T1000 (cell line): ENCODE data around the gene TRIM2.

Experiments
- DNase-seq: peaks from one replicate; lab custom pipeline; 2025; ENCODE audit warnings: mixed read lengths; lab: John Stamatoyannopoulos, UW

Gene TRIM2

DNA sequence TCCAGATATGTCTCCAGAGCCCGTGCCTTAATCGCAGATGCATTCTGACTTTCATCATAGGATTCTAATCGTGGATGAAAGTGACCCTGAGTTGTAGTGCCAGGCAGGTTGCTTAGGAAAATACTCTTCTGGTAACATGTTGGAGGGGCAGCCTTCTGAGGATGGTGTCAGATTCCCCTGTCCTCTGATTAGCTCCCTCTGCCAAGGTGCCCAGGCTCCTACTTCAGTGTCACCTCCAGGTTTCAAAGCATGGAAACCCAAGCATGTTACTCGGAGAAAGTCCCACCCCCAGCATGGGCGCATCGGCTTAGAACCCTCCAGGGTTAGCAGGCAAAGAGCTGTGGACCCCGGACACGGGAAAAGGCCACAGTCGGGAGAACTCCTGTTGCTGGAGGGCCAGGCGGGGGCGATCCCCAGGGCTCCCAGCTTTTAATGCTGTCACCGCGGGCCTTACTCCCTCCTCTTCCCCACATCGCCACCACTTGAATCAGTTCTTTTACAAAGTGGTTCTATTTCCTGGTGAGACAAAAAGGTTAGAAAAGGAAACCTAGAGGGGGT, 44.5 kb downstream of the TRIM2 start:
- DNase-seq = no peak

DNA sequence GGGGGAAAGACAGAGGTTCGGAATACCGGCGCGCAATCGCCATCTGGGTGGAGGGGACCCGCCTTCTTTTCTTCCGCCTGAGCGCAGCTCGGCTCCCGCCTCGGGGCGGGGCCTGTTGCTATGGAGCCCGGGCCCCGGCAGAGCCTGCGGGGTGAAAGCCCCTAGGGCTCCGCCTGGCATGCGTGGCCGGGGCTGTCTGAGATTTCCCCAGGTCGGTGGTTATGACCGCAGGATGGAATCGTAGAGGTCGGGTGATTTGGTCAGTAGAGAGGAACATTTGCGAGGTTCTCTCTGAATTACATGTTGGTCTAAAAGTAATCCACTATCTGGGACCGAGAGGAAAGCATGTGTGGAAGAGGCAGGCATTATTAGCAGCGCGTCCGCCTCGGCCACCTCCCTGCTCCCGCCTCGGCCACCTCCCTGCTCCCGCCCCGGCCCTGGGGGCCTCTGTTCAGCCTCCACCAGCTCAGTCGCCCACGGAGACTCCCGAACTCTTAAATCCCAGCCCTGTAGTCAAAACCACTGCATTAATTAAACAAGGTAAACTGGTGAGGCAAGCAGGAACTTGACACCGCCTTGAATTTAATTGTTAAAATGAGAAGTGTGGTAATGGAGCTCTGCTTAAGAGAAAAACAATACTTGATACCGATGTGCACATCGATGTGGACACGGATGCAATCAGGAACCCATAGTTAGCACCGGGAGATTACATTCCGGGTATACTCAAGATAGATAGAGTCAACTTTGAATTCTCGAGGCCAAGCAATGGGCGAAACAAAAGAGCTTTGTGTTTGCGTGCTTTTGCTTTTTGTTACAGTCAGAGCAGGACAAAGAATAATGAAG, 45.2 kb downstream of the TRIM2 start:
- peak; percentile 53 for DNase-seq

DNA sequence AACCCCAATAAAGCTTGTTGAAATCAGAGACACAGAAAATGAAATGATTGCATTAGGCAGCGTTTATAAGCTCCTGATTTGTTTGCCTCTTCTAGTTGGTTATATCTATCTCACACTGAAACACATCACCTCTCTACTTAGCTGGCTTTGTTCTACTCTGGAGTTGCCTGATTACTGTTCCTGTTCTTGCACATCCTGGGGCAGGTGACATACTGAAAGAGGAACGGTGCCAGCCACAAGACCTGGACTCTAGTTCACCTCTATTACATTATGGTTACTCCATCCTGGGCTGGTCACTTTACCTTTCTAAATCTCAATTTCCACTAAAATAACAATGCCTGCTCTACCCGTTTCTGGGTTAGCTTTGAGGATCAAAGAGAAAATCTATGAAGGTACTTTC, 47.9 kb downstream of the TRIM2 start:
- DNase-seq = no peak

DNA sequence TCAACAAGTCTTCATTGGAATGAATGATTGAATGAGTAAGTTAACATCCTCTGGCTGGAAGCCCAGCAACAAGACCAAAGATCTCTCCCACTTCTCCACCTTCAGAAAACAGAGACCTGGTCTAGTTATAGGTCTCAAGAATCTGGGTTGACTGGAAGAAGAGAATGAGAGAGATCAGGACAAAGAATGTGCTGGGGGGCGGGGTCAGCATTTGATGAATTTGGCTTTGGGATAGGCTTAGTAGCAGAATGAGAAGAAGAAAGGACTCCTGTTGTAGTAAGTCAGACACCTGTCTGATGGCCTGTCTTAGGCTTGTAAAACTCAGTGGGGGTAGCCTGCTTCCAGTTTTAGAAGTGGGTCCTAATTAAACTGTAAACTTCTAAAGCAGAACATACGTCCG, 51.0 kb downstream of the TRIM2 start:
- no peak for DNase-seq

DNA sequence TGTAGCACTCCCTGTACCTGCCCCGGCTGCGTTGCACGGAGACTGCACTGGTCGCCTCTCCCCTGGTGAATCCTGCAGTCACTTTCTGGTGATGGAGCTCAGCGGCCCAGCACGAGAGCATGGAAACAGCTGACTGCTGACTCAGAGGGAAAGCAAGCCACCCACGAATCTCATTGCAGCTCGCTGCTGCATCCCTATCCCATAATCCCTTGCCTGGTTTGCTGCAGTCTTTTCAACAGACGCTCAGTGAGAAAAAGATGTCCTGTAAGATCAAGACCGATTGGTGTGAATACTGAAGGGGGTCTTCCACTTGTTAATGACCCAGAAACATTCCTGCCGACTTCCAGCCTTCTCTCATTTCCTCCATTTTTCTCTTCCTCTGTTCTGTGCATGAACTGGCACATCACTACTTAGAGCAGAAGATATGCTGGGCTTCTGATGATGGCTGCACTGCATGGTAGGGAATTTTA, 52.9 kb downstream of the TRIM2 start:
- no peak for DNase-seq

DNA sequence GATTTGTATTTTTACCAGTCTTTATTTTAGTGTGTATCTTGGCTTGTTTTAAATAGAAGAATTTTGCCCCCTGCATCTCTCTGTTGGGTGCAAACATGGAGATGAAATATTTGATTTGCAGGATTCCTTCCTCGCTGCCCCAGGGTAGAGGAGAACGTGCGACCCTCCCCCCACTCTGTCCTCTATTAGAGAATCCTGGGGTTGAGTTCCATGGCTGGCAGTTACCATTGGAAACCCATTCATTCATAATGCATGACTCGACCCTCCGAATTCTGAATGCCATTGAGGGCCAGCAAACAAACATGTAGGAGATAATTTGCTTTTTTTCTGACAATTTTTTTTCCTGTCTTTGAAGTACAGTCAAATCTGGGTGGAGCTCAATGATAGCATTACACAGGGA, 53.7 kb downstream of the TRIM2 start:
- DNase-seq = no peak

DNA sequence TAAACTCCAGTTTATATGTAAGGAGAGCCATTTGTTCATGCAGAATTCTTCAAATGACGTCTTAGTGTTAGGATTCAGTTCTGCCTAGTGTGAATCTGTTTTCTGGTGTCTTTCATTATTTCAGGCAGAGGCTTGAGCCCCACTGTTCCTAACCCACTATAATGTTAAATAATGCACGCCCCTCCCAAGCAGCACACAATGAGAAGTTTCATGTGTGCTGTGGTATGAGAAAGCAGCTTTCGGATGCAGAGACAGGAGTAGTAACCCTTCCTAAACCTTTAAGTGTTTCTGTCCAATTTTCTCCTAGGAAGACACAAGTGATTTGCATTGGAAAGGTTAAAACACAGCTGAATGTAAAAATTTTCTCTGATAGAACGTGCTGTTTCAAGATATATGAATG, 54.5 kb downstream of the TRIM2 start:
- no peak for DNase-seq

DNA sequence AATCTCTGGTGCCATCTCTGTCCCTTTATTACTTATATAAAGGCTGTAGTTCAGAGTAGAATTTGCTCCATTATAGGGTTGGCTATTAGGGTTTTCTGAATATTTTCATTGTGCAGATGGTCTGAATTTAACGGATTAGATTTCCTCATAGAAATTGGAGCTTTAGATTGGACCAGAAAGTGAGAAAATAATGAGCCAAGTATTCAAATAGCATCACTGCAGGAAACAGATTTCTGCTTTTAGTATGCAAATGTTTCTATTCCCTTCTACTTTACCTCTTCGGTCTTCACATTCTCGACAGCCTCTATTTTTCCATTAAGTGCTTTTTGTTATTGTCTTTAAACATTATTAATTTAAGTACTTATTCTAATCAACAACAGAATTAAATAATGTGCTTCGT, 55.4 kb downstream of the TRIM2 start:
- DNase-seq = no peak

DNA sequence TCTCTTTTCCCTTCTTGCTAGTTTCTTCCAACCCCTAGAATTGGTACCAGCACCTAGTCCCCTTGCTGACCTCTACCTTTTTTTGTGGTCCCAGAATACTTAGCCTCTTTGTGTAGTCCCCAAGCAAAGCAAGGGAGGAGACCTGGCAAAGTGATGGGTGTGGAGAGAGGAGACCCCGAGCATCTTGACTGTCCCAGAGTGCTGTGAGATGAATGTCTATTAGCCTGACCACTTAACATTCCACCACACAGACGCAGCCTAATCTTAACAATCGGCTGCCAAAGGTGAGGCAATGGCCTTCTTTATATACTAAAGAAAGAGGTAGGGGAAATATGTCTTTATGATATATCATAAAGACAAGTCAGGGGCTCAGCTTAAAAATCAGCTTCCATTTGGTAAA, 55.9 kb downstream of the TRIM2 start:
- DNase-seq = no peak

DNA sequence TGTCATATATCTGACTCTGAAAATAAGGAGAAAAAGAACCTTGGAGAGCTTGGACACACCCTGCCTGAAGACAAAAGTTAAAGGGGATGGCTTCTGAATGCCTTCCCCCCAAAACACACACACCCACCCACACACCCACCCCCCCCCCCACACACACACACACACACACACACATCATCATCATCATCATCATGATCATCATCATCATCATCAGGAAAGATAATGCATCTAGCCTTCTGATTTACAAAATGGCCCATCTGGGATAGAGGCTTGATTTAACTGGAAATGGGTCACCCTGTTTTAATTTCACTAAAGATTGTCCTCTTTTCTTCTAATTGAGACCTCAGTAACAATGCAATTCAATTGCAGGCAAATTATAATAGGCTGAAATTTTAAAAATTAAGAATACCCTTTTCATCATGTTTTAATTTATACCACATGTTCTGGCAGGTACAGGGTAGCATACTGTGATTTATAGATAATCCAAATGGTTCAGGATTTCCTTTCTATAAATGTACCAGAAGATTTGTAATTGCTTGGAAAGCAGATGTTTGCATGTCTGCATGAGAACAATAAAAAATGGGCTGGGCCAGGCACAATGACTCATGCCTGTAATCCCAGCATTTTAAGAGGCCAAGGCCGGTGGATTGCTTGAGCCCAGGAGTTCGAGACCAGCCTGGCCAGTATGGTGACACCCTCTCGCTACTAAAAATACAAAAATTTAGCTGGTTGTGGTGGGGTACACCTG, 56.5 kb downstream of the TRIM2 start:
- DNase-seq = no peak

DNA sequence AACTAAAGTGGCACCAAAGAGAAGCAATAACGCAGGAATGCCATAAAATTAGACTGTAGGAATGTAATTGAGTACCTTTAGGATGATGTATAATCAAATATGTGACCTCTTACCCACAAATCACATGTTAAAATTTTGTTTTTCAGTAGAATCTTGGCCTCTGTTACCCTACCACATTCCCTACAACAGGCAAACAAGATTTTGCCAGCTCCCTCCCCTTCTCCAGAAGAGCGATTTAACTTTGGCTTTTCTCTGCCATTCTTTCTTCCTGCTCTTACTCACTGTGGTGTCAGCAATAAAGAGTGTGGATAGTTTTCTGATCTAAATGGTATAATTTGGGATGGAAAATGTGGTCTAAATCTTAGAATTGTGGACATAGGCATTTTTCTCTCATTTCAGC, 57.2 kb downstream of the TRIM2 start:
- DNase-seq = no peak

DNA sequence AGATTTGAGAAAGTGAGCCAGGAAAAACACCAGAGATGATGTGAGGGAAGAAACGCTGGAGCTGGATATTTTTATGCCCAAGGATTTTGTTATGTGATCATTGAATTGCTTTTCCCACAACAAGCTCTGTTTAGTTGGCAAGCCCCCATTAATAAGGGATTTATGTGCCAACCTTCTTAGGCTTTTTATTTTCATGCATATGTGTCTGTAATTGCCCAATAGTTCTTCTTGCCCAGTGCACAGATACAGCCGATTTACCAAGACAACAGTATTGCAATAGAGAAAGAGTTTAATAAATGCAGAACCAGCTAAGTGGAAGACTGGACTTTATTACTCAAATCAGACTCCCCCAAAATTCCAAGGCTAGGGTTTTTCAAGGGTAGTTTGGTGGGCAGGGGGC, 57.7 kb downstream of the TRIM2 start:
- no peak for DNase-seq

DNA sequence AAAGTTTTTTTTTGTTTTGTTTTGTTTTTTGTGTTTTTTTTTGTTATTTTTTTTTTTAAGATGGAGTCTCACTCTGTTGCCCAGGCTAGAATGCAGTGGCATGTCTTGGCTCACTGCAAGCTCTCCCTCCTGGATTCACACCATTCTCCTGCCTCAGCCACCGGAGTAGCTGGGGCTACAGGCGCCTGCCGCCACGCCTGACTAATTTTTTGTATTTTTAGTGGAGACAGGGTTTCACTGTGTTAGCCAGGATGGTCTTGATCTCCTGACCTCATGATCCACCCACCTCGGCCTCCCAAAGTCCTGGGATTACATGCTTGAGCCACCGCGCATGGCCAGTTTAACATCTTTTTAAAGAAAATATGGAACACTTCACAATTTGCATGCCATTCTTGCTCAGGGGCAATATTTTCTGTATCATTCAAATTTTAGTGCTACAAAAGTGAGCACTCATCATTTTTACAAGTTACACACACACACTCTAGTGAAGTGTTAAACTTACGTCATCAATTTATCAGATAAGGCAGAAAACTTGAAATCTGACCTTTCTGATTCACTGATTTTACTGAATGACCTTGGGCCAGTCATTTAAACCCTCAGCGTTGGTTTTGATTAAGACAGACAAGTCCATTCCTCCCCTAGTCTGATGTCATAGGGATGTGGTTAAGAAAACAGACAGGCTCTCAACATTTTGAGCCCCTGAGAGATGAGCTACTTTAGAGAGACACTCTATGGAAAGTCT, 61.2 kb downstream of the TRIM2 start:
- DNase-seq = no peak

DNA sequence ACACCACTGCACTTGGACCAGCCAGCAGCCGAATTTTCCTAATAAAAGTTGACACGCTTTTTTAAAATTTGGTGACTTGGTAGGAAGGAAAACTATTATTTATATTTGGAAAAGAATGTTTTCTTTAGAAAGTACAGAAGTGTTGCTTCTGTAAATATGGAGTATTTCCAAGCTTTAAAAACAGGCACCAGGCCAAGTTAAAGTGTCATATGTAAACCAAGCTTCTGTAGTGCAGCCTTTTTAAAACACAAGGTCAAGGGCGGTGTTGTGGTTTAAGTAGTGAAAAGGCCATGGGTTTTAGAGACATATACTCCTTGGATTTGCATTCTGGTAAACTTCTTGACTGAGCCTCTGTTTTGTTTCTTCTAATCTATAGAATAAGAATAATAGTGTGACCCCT, 62.7 kb downstream of the TRIM2 start:
- DNase-seq = no peak

DNA sequence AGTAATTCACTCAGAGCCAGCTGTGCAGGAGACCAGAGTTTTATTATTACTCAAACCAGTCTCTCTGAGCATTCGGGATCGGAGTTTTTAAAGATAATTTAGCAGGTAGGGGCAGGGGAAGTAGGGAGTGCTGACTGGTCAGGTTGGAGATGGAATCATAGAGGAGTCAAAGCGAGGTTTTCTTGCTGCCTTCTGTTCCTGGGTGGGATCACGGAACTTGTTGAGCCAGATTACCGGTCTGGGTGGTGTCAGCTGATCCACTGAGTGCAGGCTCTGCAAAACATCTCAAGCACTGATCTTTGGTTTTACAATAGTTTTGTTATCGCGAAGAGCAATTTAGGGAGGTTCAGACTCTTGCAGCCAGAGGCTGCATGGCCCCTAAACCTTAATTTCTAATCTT, 63.6 kb downstream of the TRIM2 start:
- DNase-seq = no peak

DNA sequence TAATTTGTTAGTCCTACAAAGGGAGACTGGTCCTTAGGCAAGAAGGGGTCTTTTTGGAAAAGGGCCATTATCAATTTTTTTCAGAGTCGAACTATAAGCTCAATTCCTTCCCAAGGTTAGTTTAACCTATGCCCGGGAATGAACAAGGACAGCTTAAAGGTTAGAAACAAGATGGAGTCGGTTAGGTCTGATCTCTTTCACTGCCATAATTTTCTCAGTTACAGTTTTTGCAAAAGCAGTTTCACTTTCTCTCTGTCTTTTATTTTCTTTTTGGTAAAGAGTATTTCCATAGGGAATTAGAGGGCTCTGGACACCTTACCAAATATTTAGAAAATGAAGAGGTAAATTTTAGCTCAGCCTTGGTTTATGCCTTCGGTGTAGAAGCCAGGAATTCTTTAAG, 64.1 kb downstream of the TRIM2 start:
- no peak for DNase-seq

DNA sequence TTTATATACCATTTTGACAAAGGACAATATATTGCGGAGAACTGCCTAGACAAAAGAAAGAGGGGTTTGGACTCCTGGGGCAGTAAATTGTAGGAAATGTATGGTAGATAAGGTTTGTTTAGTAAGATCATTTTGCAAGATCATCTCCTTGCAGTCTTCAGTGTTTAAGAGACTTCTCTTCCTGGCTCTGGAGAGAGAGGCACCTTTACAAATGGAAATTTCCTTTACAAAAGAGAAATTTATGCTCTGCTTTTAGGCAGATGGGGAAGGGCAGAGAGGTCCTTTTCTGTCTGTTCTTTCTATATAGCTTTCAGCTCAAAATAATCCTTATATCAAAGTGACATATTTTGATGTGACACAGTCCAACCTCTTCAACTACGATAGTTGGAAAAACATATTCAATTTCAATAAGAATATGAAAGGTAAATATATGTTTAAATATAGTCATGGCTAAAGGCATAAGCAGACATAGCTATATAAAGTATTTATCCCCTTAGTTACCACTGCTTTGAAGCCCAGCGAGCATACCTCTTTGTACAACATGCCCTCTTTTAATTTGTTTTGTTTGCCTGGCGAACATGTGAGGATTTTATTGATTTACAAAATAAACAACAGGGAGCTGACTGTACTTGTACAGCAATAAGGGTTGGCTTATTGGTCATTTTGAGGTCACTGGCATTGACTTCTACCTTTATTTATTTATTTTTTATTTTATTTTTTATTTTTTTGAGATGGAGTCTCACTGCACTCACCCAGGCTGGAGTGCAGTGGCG, 65.2 kb downstream of the TRIM2 start:
- no peak for DNase-seq

DNA sequence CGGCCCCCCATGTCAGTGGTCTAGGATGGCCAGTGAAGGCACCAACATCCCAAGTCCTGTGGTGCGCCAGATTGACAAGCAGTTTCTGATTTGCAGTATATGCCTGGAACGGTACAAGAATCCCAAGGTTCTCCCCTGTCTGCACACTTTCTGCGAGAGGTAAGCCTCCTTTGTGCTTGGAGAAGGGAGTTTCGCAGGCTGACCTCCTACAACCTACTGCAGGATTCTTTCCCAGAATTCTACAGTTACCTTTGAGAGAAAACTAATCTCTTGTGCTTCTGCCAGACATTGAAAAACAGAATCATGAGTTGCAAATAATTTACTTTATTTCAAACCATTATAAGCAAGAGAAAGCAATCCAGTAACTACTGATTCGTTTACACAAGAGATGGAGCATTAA, 66.1 kb downstream of the TRIM2 start:
- no peak for DNase-seq

DNA sequence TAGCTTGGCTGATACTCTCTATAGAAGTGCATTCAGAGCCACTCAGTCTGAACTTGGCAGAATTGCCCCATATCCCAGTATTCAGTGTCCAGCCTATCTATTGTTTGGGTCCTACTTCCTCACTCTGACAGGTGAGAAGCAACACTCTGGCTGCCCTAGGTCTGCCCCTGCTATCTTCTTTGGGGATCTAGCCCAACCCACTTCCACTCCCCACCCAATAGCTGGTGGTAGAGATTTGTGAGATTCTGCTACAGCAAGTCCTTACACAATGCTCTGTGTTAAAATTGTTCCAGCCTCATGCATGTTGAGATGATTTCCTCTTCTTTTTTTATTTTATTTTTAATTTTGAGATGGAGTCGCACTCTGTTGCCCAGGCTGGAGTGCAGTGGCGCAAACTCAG, 67.6 kb downstream of the TRIM2 start:
- DNase-seq = no peak

DNA sequence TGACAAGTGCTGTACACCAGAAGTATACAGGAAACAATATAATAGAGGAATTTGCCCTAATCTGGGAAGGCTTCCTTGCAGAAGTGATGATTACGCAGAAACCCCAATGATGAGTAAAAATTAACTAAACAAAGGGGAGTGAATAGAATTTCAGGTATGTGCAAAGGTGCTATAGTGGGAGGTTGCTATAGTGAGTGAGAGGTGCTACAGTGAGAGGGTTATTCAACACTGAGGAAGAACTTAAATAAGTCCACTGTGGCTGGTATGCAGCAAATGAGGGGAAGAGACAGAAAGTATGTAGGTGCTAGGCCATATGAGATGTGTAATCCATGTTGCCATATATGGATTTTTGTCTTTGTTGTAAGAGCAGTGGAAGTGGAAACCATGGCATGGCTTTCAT, 69.5 kb downstream of the TRIM2 start:
- DNase-seq = no peak

DNA sequence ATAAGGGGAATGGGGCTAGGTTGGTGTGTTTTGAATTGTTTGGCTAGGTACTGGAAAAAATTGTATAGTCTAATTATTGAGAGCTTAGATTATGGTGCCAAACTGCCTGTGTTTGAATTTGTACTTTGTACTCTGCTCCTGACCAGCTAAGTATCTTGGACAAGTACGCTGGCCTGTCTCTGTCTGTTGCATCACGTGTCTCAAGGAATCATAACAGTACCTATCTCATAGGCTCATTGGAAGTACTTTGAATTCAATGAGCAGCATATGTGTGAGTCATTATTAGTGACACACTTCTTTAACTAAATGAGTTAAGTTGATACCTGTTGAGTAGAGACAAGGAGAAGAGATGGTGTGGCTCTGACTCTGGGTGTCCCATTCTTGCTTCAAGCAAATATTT, 70.7 kb downstream of the TRIM2 start:
- no peak for DNase-seq
